ENCODE measurements around the gene TMEM272. TPM values are rescaled to one million over a fixed set of nuclear protein-coding genes. Genes with fewer than 3 reads are reported as not detected.
A peak's percentile ranks its signal among the peaks of the same experiment; 100 is the strongest.

The TMEM272 gene
- total and polyA plus RNA-seq, 2 of the 13 experiments (the other 11 are each of a cell fraction or from before 2014, with no cell fraction given): 0.37 to 0.62 TPM

DNA sequence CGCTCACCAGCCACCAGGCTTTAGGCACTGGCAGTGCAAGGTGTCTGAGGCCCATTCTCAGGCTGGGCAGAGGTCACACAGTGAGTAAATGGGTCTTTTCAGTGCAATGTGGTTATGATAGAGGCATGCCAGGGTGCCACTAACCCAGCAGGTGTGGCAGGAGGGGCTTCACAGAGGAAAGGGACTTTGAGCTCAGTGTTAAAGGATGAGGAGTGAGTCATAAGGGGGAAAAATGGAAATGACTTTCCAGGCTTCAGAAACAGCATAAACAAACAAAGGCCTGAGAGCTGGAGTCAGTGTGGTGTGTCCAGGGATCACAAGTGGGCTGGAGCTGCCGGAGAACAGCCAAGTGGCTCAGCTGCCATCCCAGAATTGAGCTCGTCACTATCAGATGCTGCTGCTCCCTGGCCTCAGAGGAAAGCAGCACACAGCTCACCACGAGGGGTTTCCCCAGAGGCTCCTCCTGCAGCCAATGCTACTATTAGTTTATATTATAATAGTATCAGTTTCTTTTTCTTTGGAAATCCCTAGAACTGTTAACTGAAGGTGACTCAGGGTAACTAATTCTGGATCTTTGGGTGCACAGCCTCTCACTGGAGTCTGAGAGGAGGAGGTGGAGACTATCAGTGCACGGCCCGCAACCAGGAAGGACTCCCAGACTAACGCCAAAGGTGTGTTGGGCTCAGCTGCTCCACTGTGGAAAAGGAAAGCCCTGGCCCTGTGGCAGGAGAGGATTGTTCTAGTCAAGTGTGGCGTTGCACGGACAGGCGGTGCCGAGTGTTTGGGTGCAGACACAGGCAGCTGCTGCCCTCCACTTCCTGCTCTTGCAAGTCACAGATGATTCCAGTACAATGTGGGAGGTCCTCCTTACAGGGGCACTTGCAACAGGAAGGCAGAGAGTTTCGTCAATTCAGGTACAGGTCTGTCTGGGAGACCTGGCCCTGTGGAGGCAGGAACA, 80.5 kb downstream of the TMEM272 start (continued):
- no peak for TF ChIP-seq ZNF672 (CRISPR knock-in tag; IDR thresholded peaks at IDR 0.05)
- no peak for TF ChIP-seq CEBPB (IDR thresholded peaks at IDR 0.05; ENCODE audit: borderline replicate concordance, low read depth, low read length)
- TF ChIP-seq ZFP36 (IDR thresholded peaks at IDR 0.05; ENCODE audit: borderline replicate concordance, low read depth, low read length, partially characterized antibody): no peak
- TF ChIP-seq ZNF34 (CRISPR knock-in tag; IDR thresholded peaks at IDR 0.05; ENCODE audit: borderline replicate concordance): 0 out of 2 replicates have a peak, but pooled peaks have one; percentile 72
- peak; percentile 69; the same call in 1 of the 2 replicates for TF ChIP-seq SOX5 (CRISPR knock-in tag; IDR thresholded peaks at IDR 0.05; ENCODE audit: borderline replicate concordance)
- no peak for TF ChIP-seq ZNF460 (CRISPR knock-in tag; IDR thresholded peaks at IDR 0.05; ENCODE audit: borderline replicate concordance)
- TF ChIP-seq, protein P1, sequence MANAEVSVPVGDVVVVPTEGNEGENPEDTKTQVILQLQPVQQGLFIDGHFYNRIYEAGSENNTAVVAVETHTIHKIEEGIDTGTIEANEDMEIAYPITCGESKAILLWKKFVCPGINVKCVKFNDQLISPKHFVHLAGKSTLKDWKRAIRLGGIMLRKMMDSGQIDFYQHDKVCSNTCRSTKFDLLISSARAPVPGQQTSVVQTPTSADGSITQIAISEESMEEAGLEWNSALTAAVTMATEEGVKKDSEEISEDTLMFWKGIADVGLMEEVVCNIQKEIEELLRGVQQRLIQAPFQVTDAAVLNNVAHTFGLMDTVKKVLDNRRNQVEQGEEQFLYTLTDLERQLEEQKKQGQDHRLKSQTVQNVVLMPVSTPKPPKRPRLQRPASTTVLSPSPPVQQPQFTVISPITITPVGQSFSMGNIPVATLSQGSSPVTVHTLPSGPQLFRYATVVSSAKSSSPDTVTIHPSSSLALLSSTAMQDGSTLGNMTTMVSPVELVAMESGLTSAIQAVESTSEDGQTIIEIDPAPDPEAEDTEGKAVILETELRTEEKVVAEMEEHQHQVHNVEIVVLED (CRISPR knock-in tag; IDR thresholded peaks at IDR 0.05; ENCODE audit: borderline replicate concordance): no peak
- peak; percentile 41; the same call in 1 of the 2 replicates for TF ChIP-seq ZNF350 (CRISPR knock-in tag; IDR thresholded peaks at IDR 0.05; ENCODE audit: borderline replicate concordance, low read depth)
- TF ChIP-seq, protein P2, sequence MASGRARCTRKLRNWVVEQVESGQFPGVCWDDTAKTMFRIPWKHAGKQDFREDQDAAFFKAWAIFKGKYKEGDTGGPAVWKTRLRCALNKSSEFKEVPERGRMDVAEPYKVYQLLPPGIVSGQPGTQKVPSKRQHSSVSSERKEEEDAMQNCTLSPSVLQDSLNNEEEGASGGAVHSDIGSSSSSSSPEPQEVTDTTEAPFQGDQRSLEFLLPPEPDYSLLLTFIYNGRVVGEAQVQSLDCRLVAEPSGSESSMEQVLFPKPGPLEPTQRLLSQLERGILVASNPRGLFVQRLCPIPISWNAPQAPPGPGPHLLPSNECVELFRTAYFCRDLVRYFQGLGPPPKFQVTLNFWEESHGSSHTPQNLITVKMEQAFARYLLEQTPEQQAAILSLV (CRISPR knock-in tag; IDR thresholded peaks at IDR 0.05; ENCODE audit: borderline replicate concordance): no peak; the same call in 1 of the 2 replicates
- no peak for TF ChIP-seq ZNF570 (CRISPR knock-in tag; IDR thresholded peaks at IDR 0.05; ENCODE audit: borderline replicate concordance)
- TF ChIP-seq HOXA7 (CRISPR knock-in tag; IDR thresholded peaks at IDR 0.05): no peak
- no peak for TF ChIP-seq ZNF431 (CRISPR knock-in tag; IDR thresholded peaks at IDR 0.05; ENCODE audit: borderline replicate concordance, low read depth)
- TF ChIP-seq, protein P3, sequence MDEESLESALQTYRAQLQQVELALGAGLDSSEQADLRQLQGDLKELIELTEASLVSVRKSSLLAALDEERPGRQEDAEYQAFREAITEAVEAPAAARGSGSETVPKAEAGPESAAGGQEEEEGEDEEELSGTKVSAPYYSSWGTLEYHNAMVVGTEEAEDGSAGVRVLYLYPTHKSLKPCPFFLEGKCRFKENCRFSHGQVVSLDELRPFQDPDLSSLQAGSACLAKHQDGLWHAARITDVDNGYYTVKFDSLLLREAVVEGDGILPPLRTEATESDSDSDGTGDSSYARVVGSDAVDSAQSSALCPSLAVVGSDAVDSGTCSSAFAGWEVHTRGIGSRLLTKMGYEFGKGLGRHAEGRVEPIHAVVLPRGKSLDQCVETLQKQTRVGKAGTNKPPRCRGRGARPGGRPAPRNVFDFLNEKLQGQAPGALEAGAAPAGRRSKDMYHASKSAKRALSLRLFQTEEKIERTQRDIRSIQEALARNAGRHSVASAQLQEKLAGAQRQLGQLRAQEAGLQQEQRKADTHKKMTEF (CRISPR knock-in tag; IDR thresholded peaks at IDR 0.05): peak; percentile 66
- TF ChIP-seq ZNF678 (CRISPR knock-in tag; IDR thresholded peaks at IDR 0.05): no peak
- TF ChIP-seq NFIC (IDR thresholded peaks at IDR 0.05; ENCODE audit: low read length): peak; percentile 27; the same call in 1 of the 2 replicates
- TF ChIP-seq FOSL2 (CRISPR knock-in tag; IDR thresholded peaks at IDR 0.05): peak; percentile 98
- no peak for TF ChIP-seq ZNF773 (CRISPR knock-in tag; IDR thresholded peaks at IDR 0.05; ENCODE audit: borderline replicate concordance)
- TF ChIP-seq CEBPG (CRISPR knock-in tag; IDR thresholded peaks at IDR 0.05): 0 out of 2 replicates have a peak, but pooled peaks have one; percentile 2
- TF ChIP-seq ZFY (CRISPR knock-in tag; IDR thresholded peaks at IDR 0.05): peak; percentile 36; the same call in 1 of the 2 replicates
- peak; percentile 51; the same call in 1 of the 2 replicates for TF ChIP-seq PHF21A (CRISPR knock-in tag; IDR thresholded peaks at IDR 0.05)
- no peak for TF ChIP-seq ARNT2 (CRISPR knock-in tag; IDR thresholded peaks at IDR 0.05; ENCODE audit: low read depth)
- peak; percentile 62; the same call in 1 of the 2 replicates for TF ChIP-seq ZNF343 (CRISPR knock-in tag; IDR thresholded peaks at IDR 0.05)
- TF ChIP-seq ZNF674 (CRISPR knock-in tag; IDR thresholded peaks at IDR 0.05; ENCODE audit: low read depth): no peak
- no peak for TF ChIP-seq SIN3A (IDR thresholded peaks at IDR 0.05; ENCODE audit: borderline replicate concordance, low read depth, low read length)
- no peak for TF ChIP-seq ZNF546 (CRISPR knock-in tag; conservative IDR thresholded peaks at IDR 0.05)
- no peak for TF ChIP-seq NCOA2 (CRISPR knock-in tag; IDR thresholded peaks at IDR 0.05)
- no peak for TF ChIP-seq ZNF777 (CRISPR knock-in tag; IDR thresholded peaks at IDR 0.05)

Measured in HepG2 (cell line).